HL-60 (cell line): ENCODE results near the gene CACNG3.

ENCODE experiments used
- DNase-seq, 2 experiments: peaks; one replicate each; pipeline ENCODE4 v3.0.0-alpha.2; 2010 to 2020; ENCODE audit warnings: low read depth in 1 of 2, low spot score in 1 of 2
- H3K27ac ChIP-seq: fragments of 250-450 bp; sonication (Bioruptor Pico); replicated peaks from 2 replicates; pipeline ENCODE4 v1.5.1; 2020; ENCODE audit warnings: mild to moderate bottlenecking, moderate library complexity
- H3K27me3 ChIP-seq: fragments of 250-450 bp; sonication (Bioruptor Pico); 2 replicates; pipeline ENCODE4 v1.5.1; 2021; ENCODE audit warnings: mild to moderate bottlenecking, moderate library complexity; ENCODE audit not compliant: insufficient read depth, poor library complexity, severe bottlenecking
- H3K4me3 ChIP-seq: replicated peaks from 2 replicates; pipeline ENCODE4 v1.5.1; 2011; ENCODE audit warnings: mild to moderate bottlenecking, control low read depth, low read length; ENCODE audit not compliant: insufficient read depth
- GABPA ChIP-seq: IDR thresholded peaks from 2 replicates; pipeline ENCODE4 v1.6.1; 2012; ENCODE audit warnings: low read depth
- POLR2AphosphoS5 ChIP-seq: IDR thresholded peaks from 2 replicates; pipeline ENCODE4 v1.6.1; 2012; ENCODE audit warnings: low read depth
- SPI1 ChIP-seq: IDR thresholded peaks from 2 replicates; pipeline ENCODE4 v1.6.1; 2012; ENCODE audit warnings: low read depth, mild to moderate bottlenecking, borderline replicate concordance
- TF ChIP-seq, protein P1 (sequence below): IDR thresholded peaks from 2 replicates; pipeline ENCODE4 v1.6.1; 2012; ENCODE audit warnings: low read depth; ENCODE audit not compliant: insufficient replicate concordance
- TF ChIP-seq, protein P2 (sequence below): IDR thresholded peaks from one replicate; pipeline ENCODE4 v1.5.1; 2011; ENCODE audit warnings: low read length, control low read depth, inconsistent platforms; ENCODE audit not compliant: insufficient read depth

The CACNG3 gene

DNA sequence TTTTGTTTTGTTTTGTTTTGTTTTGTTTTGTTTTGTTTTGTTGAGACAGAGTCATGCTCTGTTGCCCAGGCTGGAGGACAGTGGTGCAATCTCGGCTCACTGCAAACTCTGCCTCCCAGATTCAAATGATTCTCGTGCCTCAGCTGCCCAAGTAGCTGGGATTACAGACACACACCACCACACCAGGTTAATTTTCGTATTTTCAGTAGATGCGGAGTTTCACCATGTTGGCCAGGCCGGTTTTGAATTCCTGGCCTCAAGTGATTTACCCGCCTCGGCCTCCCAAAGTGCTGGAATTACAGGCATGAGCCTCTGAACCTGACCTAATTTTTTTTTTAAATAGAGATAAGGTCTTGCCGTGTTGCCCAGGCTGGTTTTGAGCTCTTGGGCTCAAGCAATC, 46.5 kb downstream of the CACNG3 start:
- TF ChIP-seq, protein P1, sequence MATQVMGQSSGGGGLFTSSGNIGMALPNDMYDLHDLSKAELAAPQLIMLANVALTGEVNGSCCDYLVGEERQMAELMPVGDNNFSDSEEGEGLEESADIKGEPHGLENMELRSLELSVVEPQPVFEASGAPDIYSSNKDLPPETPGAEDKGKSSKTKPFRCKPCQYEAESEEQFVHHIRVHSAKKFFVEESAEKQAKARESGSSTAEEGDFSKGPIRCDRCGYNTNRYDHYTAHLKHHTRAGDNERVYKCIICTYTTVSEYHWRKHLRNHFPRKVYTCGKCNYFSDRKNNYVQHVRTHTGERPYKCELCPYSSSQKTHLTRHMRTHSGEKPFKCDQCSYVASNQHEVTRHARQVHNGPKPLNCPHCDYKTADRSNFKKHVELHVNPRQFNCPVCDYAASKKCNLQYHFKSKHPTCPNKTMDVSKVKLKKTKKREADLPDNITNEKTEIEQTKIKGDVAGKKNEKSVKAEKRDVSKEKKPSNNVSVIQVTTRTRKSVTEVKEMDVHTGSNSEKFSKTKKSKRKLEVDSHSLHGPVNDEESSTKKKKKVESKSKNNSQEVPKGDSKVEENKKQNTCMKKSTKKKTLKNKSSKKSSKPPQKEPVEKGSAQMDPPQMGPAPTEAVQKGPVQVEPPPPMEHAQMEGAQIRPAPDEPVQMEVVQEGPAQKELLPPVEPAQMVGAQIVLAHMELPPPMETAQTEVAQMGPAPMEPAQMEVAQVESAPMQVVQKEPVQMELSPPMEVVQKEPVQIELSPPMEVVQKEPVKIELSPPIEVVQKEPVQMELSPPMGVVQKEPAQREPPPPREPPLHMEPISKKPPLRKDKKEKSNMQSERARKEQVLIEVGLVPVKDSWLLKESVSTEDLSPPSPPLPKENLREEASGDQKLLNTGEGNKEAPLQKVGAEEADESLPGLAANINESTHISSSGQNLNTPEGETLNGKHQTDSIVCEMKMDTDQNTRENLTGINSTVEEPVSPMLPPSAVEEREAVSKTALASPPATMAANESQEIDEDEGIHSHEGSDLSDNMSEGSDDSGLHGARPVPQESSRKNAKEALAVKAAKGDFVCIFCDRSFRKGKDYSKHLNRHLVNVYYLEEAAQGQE = no peak
- TF ChIP-seq GABPA = no peak
- TF ChIP-seq POLR2AphosphoS5 = no peak
- no peak for TF ChIP-seq SPI1
- TF ChIP-seq, protein P2, sequence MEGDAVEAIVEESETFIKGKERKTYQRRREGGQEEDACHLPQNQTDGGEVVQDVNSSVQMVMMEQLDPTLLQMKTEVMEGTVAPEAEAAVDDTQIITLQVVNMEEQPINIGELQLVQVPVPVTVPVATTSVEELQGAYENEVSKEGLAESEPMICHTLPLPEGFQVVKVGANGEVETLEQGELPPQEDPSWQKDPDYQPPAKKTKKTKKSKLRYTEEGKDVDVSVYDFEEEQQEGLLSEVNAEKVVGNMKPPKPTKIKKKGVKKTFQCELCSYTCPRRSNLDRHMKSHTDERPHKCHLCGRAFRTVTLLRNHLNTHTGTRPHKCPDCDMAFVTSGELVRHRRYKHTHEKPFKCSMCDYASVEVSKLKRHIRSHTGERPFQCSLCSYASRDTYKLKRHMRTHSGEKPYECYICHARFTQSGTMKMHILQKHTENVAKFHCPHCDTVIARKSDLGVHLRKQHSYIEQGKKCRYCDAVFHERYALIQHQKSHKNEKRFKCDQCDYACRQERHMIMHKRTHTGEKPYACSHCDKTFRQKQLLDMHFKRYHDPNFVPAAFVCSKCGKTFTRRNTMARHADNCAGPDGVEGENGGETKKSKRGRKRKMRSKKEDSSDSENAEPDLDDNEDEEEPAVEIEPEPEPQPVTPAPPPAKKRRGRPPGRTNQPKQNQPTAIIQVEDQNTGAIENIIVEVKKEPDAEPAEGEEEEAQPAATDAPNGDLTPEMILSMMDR = no peak
- DNase-seq = no peak
- H3K4me3 ChIP-seq = no peak overlapping the region

DNA sequence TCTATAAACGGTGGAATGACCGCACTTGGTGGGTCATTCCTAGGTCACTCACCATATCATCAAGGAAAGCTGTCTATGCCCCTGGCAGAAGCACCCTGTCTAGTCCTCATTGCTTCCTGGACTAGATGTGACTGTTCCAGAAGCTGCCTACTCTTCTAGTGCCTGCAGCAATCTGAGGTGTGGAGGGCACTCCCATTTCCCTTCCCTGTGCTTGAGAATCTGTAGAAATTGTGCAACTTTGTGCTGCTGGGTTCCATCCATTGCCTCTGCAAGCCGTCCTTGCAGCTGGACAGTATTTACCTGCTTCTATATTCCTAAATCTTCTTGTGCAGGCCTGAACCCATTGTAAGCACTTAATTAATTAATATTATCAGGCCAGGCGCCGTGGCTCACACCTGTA, 52.1 kb downstream of the CACNG3 start:
- no peaks in the 10 kb centered on the region for H3K27me3 ChIP-seq
- no peak overlapping the region for H3K27ac ChIP-seq
- no peak for DNase-seq
- TF ChIP-seq, protein P1 = no peak
- TF ChIP-seq SPI1 = no peak
- no peak for TF ChIP-seq POLR2AphosphoS5
- TF ChIP-seq, protein P2 = no peak
- no peak for TF ChIP-seq GABPA
- no peak overlapping the region for H3K4me3 ChIP-seq

More for the DNA sequence above, 46.5 kb downstream of the CACNG3 start:
- Histone ChIP-seq H3K27me3 (no peaks in the 10 kb centered on the region), H3K27ac (no peak overlapping the region)

DNA sequence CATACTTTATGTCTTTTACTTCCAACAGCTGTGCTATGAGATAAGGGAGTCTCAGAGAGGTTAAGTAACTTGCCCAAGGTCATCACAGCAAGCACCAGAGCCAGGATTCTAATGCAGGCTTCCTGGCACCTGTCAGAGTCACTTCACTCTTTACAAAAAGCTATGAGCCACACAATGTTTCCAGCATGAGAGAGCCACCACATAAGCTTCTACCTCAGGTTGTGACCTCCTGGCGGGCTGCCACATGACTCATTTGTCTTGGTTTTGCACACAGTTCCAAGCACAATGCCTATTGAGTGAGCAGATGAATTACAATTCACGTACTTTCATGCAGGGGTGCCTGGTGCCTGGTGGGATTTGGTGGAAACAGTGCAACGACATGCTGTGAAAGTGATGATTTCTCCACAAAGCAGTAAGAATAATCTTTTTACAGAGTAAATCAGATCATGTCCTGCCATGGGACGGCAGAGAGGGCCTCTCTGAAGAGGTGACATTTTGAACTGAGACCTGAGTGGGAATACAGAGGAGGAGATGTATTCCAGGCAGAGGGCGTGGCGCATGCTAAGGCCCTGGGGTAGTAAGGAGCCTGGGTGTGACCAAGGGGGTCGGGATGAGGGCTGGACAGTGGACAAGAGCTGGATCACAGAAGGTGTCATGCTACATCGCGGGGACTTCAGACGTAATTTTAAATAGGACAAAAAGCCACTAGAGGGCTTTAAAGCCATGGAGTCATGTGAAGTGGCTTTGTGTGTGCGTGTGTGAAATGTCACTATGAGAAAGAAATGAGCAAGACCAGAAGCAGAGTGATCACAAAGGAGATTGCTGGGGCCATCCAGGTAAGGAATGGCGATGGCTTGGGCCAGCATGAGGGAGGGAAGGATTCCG, 53.4 kb downstream of the CACNG3 start:
- no peak overlapping the region for H3K4me3 ChIP-seq
- TF ChIP-seq POLR2AphosphoS5 = no peak
- TF ChIP-seq, protein P1 = no peak
- TF ChIP-seq, protein P2 = no peak
- no peak for TF ChIP-seq GABPA
- no peak for TF ChIP-seq SPI1
- H3K27me3 ChIP-seq = no peaks in the 10 kb centered on the region
- no peak for DNase-seq
- H3K27ac ChIP-seq = no peak overlapping the region
